GM12878 (cell line): Measurements from ENCODE around the gene OPRL1. TPM values are rescaled to one million over a fixed set of nuclear protein-coding genes. Genes with fewer than 3 reads are reported as not detected.

ENCODE experiments used
- ATAC-seq: fragments of 200-7000 bp; cut with Tn5 transposase; 3 replicates; pipeline ENCODE4 v1.9.1; 2020; ENCODE audit warnings: mild to moderate bottlenecking, moderate library complexity
- BruUV-seq: library from RNA; stranded (reverse); fragments of 400-500 nt; replicated peaks from 2 replicates; lab custom pipeline; 2021; lab: Mats Ljungman, UMichigan
- CTCF ChIA-PET: fragments of 300-600 bp; sonication (Branson Sonifier 250); formaldehyde crosslinking; extraction: SDS; loops from one replicate; lab custom pipeline; 2021; ENCODE audit warnings: inconsistent platforms; lab: Yijun Ruan, JAX
- POLR2A ChIA-PET: fragments of 350-600 bp; formaldehyde crosslinking; extraction: SDS; loops from one replicate; lab custom pipeline; 2021; ENCODE audit warnings: inconsistent platforms; lab: Charles Lee
- RAD21 ChIA-PET: fragments of 300-600 bp; sonication (Branson Sonifier 250); formaldehyde crosslinking; loops from one replicate; lab custom pipeline; 2023; ENCODE audit warnings: antibody characterized with exemption; ENCODE audit not compliant: unreplicated experiment; lab: Charles Lee
- SMC1A ChIA-PET: fragments of 300-600 bp; sonication (Branson Sonifier 250); formaldehyde crosslinking; loops from one replicate; lab custom pipeline; 2023; ENCODE audit not compliant: unreplicated experiment, uncharacterized antibody; lab: Charles Lee
- DNase-seq: peaks from one replicate; pipeline ENCODE4 v3.0.0-alpha.2; 2011; ENCODE audit warnings: low read depth, low spot score
- FAIRE-seq: peaks from 3 replicates; lab custom pipeline; 2011; peaks lifted over from hg19 to GRCh38; lab: Jason Lieb, UNC
- H2AFZ ChIP-seq: 2 replicates; pipeline ENCODE4 v1.6.0; 2011; ENCODE audit warnings: low read depth, low read length, control low read depth; ENCODE audit not compliant: control insufficient read depth
- H3K27ac ChIP-seq: 2 replicates; pipeline ENCODE4 v1.5.1; 2011; ENCODE audit warnings: control low read depth; ENCODE audit not compliant: control insufficient read depth, insufficient read depth
- H3K27me3 ChIP-seq, 2 experiments: replicated peaks in 1 of 2; 2 replicates each; pipeline versions ENCODE4 v1.6.0 to v1.6.1; 2011; ENCODE audit warnings: low read length in 1 of 2; ENCODE audit not compliant: control insufficient read depth in 2 of 2, insufficient read depth in 2 of 2
- H3K36me3 ChIP-seq, 2 experiments: 2 replicates each; pipeline ENCODE4 v1.5.1; 2011; ENCODE audit warnings: low read length in 1 of 2; ENCODE audit not compliant: control insufficient read depth in 2 of 2, insufficient read depth in 2 of 2
- H3K4me1 ChIP-seq: 2 replicates; pipeline ENCODE4 v1.6.1; 2011; ENCODE audit warnings: mild to moderate bottlenecking, low read length, moderate library complexity, mixed read lengths; ENCODE audit not compliant: control insufficient read depth, insufficient read depth
- H3K4me2 ChIP-seq: 2 replicates; pipeline ENCODE4 v1.6.0; 2011; ENCODE audit warnings: control low read depth; ENCODE audit not compliant: control insufficient read depth, insufficient read depth
- H3K4me3 ChIP-seq: fragments of 200-600 bp; sonication (generic); 2 replicates; pipeline ENCODE4 v1.5.1; 2016
- H3K79me2 ChIP-seq: 2 replicates; pipeline ENCODE4 v1.6.0; 2011; ENCODE audit warnings: low read length; ENCODE audit not compliant: control insufficient read depth, insufficient read depth
- H3K9ac ChIP-seq: 2 replicates; pipeline ENCODE4 v1.8.0; 2011; ENCODE audit warnings: low read length, control low read depth, mixed read lengths; ENCODE audit not compliant: control insufficient read depth, insufficient read depth
- H3K9me3 ChIP-seq: replicated peaks from 3 replicates; pipeline ENCODE4 v1.5.1; 2011; ENCODE audit warnings: mild to moderate bottlenecking, low read length; ENCODE audit not compliant: control insufficient read depth, insufficient read depth
- H4K20me1 ChIP-seq: 2 replicates; pipeline ENCODE4 v1.6.0; 2011; ENCODE audit not compliant: control insufficient read depth, insufficient read depth
- GATAD2B ChIP-seq: fragments of 450-650 bp; conservative IDR thresholded peaks from 2 replicates; pipeline ENCODE4 v1.6.1; 2017; ENCODE audit warnings: low read depth, mild to moderate bottlenecking, moderate library complexity
- NFYB ChIP-seq: IDR thresholded peaks from 2 replicates; pipeline ENCODE4 v1.6.1; 2011; ENCODE audit warnings: low read depth, mild to moderate bottlenecking, low read length, improper control_type of control experiment, moderate library complexity; ENCODE audit not compliant: insufficient read depth
- POLR2AphosphoS5 ChIP-seq: IDR thresholded peaks from 2 replicates; pipeline ENCODE4 v1.6.1; 2011; ENCODE audit warnings: mild to moderate bottlenecking, low read length, inconsistent platforms
- RFX5 ChIP-seq: IDR thresholded peaks from 2 replicates; pipeline ENCODE4 v1.6.1; 2011; ENCODE audit warnings: low read depth, low read length, improper control_type of control experiment
- SPI1 ChIP-seq: IDR thresholded peaks from 2 replicates; pipeline ENCODE4 v1.6.1; 2011; ENCODE audit warnings: low read depth, mild to moderate bottlenecking, low read length, moderate library complexity, borderline replicate concordance; ENCODE audit not compliant: insufficient read depth
- STAT1 ChIP-seq: fragments of 450-650 bp; conservative IDR thresholded peaks from 2 replicates; pipeline ENCODE4 v1.6.1; 2014; ENCODE audit warnings: antibody characterized with exemption, mild to moderate bottlenecking
- SUZ12 ChIP-seq: fragments of 200-600 bp; sonication (generic); IDR thresholded peaks from one replicate; pipeline ENCODE4 v1.6.1; 2018; ENCODE audit warnings: antibody characterized with exemption, mild to moderate bottlenecking; ENCODE audit not compliant: unreplicated experiment
- TCF12 ChIP-seq: IDR thresholded peaks from 2 replicates; pipeline ENCODE4 v1.6.1; 2011; ENCODE audit warnings: low read depth, mild to moderate bottlenecking, low read length
- ZBED1 ChIP-seq: IDR thresholded peaks from 2 replicates; pipeline ENCODE4 v1.6.1; 2016; ENCODE audit warnings: borderline replicate concordance
- ZBTB40 ChIP-seq: fragments of 450-650 bp; IDR thresholded peaks from 2 replicates; pipeline ENCODE4 v1.6.1; 2016; ENCODE audit warnings: mild to moderate bottlenecking, moderate library complexity, borderline replicate concordance
- ZNF207 ChIP-seq: fragments of 450-650 bp; IDR thresholded peaks from 2 replicates; pipeline ENCODE4 v1.6.1; 2014; ENCODE audit warnings: antibody characterized with exemption, mild to moderate bottlenecking, borderline replicate concordance
- ZNF384 ChIP-seq: IDR thresholded peaks from 2 replicates; pipeline ENCODE4 v1.6.1; 2012; ENCODE audit warnings: low read depth, mild to moderate bottlenecking, low read length, improper control_type of control experiment, borderline replicate concordance
- ZSCAN29 ChIP-seq: fragments of 450-650 bp; IDR thresholded peaks from 2 replicates; pipeline ENCODE4 v1.6.1; 2017; ENCODE audit warnings: mild to moderate bottlenecking, moderate library complexity
- WGBS: methylation state at CpG from one replicate; pipeline ENCODE4 v1.1.6; 2016; ENCODE audit warnings: low lambda C conversion rate; ENCODE audit not compliant: insufficient replicate concordance, insufficient coverage; ENCODE audit errors: missing lambda C conversion rate; 5-methylcytosine and 5-hydroxymethylcytosine counted together
- in situ Hi-C: fragments of 300-500 bp; cut with MboI; formaldehyde crosslinking; loops from 9 replicates; pipeline ENCODE4 v1.14.3; 2018; ENCODE audit warnings: mixed read lengths
- intact Hi-C: fragments of 100-400 bp; cut with micrococcal nuclease; formaldehyde crosslinking; loops from one replicate; pipeline ENCODE4 v1.14.2; 2022; ENCODE audit not compliant: unreplicated experiment
- polyA plus RNA-seq, 11 experiments: library from polyadenylated mRNA; depleted of rRNA in 4 of 11; unstranded in 6 of 11; stranded (reverse) in 5 of 11; fragments of >200 nt; fragmentation: Nextera tagmentation in 4 of 11; fragmentation: Illumina TruSeq in 1 of 11; extraction: Ambion mirVana in 4 of 11; extraction: Trizol in 1 of 11; gene quantifications; 1 replicate in 1 of 11; 2 replicates in 10 of 11; pipeline versions ENCODE4 v1.2.1 to v1.2.3, GENCODE V29; 2011 to 2016; ENCODE audit warnings: inconsistent platforms in 2 of 11, missing spikeins in 2 of 11, low read depth in 1 of 11
- total RNA-seq, 4 experiments: library from RNA; depleted of rRNA in 3 of 4; stranded (reverse); fragments of >200 nt in 3 of 4; fragmentation: Illumina TruSeq in 1 of 4; extraction: Trizol in 1 of 4; gene quantifications; 2 replicates each; pipeline versions ENCODE4 v1.2.1 to v1.2.3, GENCODE V29; 2013 to 2021
- TF ChIP-seq, protein P1 (sequence below): fragments of 450-650 bp; formaldehyde crosslinking; IDR thresholded peaks from 2 replicates; pipeline ENCODE4 v1.5.0; 2022; ENCODE audit warnings: mild to moderate bottlenecking, missing genetic modification characterization
- TF ChIP-seq, protein P2 (sequence below): IDR thresholded peaks from 2 replicates; pipeline ENCODE4 v1.6.1; 2011; ENCODE audit warnings: low read depth, mild to moderate bottlenecking, low read length, moderate library complexity, borderline replicate concordance; ENCODE audit errors: extremely low read depth

Gene OPRL1
- total and polyA plus RNA-seq, 10 of the 15 experiments (the other 5 are each of a cell fraction or from before 2014, with no cell fraction given), result 0.04 to 0.41 (median 0.24) TPM; not detected in 1

GRCh38 chr20:64067005-64067632 is 12.8 kb upstream of the OPRL1 start:
- in situ Hi-C loops, result no loop called here

More at GRCh38 chr20:64067005-64067632, 12.8 kb upstream of the OPRL1 start:
- Histone ChIP-seq H3K27ac (no peak overlapping the region), H3K4me1 (peaks cover 32% of the 10 kb centered on the region), H3K79me2 (no peaks in the 10 kb centered on the region), H3K9me3 (no peaks in the 10 kb centered on the region), H3K4me3 (no peak overlapping the region), H3K9ac (no peak overlapping the region; the same call in 1 of the 2 replicates), H3K36me3 (peaks cover 0 to 4% of the 10 kb centered on the region in 2 experiments; a peak in 2 of 4 replicates), H4K20me1 (no peaks in the 10 kb centered on the region), H2AFZ (no peak overlapping the region), H3K4me2 (no peak overlapping the region), H3K27me3 (no peaks in the 10 kb centered on the region)
- ChIA-PET POLR2A (no interaction called here), SMC1A (interaction anchor here (2.0 kb wide), 1 partner anchor 10 kb away, joined by 10 read pairs; no protein-coding TSS in a partner anchor), CTCF (interaction anchor here (0.6 to 2.4 kb wide), 5 partner anchors 10 to 29 kb away, joined by 3 to 19 read pairs (median 5); partner anchors contain the start of genes OPRL1 and RGS19), RAD21 (interaction anchor here (1.0 to 1.5 kb wide), 2 partner anchors 12 to 29 kb away, joined by 3 to 4 read pairs; partner anchors contain the start of genes OPRL1 and RGS19)
- 65% methylated on average over 6 of the region's 6 CpGs for WGBS
- FAIRE-seq (no peak), DNase-seq (no peak), ATAC-seq (no peak)
- TF ChIP-seq ZNF384 (no peak), RFX5 (no peak), GATAD2B (no peak), SUZ12 (no peak), ZBED1 (no peak), STAT1 (no peak), ZBTB40 (no peak), POLR2AphosphoS5 (no peak), ZNF207 (no peak), NFYB (no peak), TCF12 (no peak), ZSCAN29 (no peak), SPI1 (no peak)
- TF ChIP-seq, protein P1, sequence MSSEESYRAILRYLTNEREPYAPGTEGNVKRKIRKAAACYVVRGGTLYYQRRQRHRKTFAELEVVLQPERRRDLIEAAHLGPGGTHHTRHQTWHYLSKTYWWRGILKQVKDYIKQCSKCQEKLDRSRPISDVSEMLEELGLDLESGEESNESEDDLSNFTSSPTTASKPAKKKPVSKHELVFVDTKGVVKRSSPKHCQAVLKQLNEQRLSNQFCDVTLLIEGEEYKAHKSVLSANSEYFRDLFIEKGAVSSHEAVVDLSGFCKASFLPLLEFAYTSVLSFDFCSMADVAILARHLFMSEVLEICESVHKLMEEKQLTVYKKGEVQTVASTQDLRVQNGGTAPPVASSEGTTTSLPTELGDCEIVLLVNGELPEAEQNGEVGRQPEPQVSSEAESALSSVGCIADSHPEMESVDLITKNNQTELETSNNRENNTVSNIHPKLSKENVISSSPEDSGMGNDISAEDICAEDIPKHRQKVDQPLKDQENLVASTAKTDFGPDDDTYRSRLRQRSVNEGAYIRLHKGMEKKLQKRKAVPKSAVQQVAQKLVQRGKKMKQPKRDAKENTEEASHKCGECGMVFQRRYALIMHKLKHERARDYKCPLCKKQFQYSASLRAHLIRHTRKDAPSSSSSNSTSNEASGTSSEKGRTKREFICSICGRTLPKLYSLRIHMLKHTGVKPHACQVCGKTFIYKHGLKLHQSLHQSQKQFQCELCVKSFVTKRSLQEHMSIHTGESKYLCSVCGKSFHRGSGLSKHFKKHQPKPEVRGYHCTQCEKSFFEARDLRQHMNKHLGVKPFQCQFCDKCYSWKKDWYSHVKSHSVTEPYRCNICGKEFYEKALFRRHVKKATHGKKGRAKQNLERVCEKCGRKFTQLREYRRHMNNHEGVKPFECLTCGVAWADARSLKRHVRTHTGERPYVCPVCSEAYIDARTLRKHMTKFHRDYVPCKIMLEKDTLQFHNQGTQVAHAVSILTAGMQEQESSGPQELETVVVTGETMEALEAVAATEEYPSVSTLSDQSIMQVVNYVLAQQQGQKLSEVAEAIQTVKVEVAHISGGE, result no peak
- TF ChIP-seq, protein P2, sequence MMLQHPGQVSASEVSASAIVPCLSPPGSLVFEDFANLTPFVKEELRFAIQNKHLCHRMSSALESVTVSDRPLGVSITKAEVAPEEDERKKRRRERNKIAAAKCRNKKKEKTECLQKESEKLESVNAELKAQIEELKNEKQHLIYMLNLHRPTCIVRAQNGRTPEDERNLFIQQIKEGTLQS, result no peak
- no TSS peak for BruUV-seq
- intact Hi-C loops, result no loop called here
